Keratinocyte (primary cell): ENCODE measurements around the gene HLA-DQB1. TPM values are rescaled to one million over a fixed set of nuclear protein-coding genes. Genes with fewer than 3 reads are reported as not detected.

ENCODE experiments used
- DNase-seq: peaks from one replicate; pipeline ENCODE4 v3.0.0-alpha.2; 2011; ENCODE audit warnings: low read depth, missing footprints, low spot score
- FAIRE-seq: peaks from 2 replicates; lab custom pipeline; 2011; peaks lifted over from hg19 to GRCh38; lab: Jason Lieb, UNC
- H2AFZ ChIP-seq: 2 replicates; pipeline ENCODE4 v1.6.0; 2012; ENCODE audit warnings: low read length, control low read depth, inconsistent platforms; ENCODE audit not compliant: control insufficient read depth
- H3K27ac ChIP-seq: 2 replicates; pipeline ENCODE4 v1.5.1; 2011; ENCODE audit warnings: low read length; ENCODE audit not compliant: control insufficient read depth, insufficient read depth
- H3K27me3 ChIP-seq: 3 replicates; pipeline ENCODE4 v1.6.0; 2011; ENCODE audit warnings: low read length; ENCODE audit not compliant: control insufficient read depth, insufficient read depth; ENCODE audit errors: extremely low read depth
- H3K36me3 ChIP-seq, 2 experiments: 2 replicates in 1 of 2; 3 replicates in 1 of 2; pipeline ENCODE4 v1.5.1; 2011; ENCODE audit warnings: low read length in 2 of 2, mild to moderate bottlenecking in 1 of 2; ENCODE audit not compliant: control insufficient read depth in 2 of 2, insufficient read depth in 2 of 2; ENCODE audit errors: extremely low read depth in 1 of 2
- H3K4me1 ChIP-seq: 3 replicates; pipeline ENCODE4 v1.5.1; 2011; ENCODE audit warnings: low read length; ENCODE audit not compliant: control insufficient read depth, insufficient read depth; ENCODE audit errors: extremely low read depth
- H3K4me2 ChIP-seq: 3 replicates; pipeline ENCODE4 v1.6.0; 2011; ENCODE audit warnings: low read depth, low read length; ENCODE audit not compliant: control insufficient read depth, insufficient read depth; ENCODE audit errors: extremely low read depth
- H3K4me3 ChIP-seq, 3 experiments: fragments of 200-600 bp in 1 of 3; sonication (generic) in 1 of 3; 2 replicates in 2 of 3; 3 replicates in 1 of 3; pipeline ENCODE4 v1.5.1; 2011 to 2016; ENCODE audit warnings: low read length in 3 of 3, mild to moderate bottlenecking in 3 of 3, control low read depth in 2 of 3, inconsistent platforms in 1 of 3, low read depth in 1 of 3, mixed read lengths in 1 of 3, mixed run types in 1 of 3, moderate library complexity in 1 of 3; ENCODE audit not compliant: control insufficient read depth in 2 of 3, insufficient read depth in 2 of 3; ENCODE audit errors: extremely low read depth in 1 of 3
- H3K79me2 ChIP-seq: 2 replicates; pipeline ENCODE4 v1.6.0; 2012; ENCODE audit warnings: low read length; ENCODE audit not compliant: control insufficient read depth, insufficient read depth
- H3K9ac ChIP-seq: 3 replicates; pipeline ENCODE4 v1.6.0; 2011; ENCODE audit warnings: low read length; ENCODE audit not compliant: control insufficient read depth, insufficient read depth; ENCODE audit errors: extremely low read depth
- H3K9me1 ChIP-seq: 3 replicates; pipeline ENCODE4 v1.6.0; 2011; ENCODE audit warnings: low read length; ENCODE audit not compliant: control insufficient read depth, insufficient read depth; ENCODE audit errors: extremely low read depth
- H3K9me3 ChIP-seq: 2 replicates; pipeline ENCODE4 v1.5.1; 2012; ENCODE audit warnings: low read depth, low read length; ENCODE audit not compliant: control insufficient read depth
- H4K20me1 ChIP-seq: 3 replicates; pipeline ENCODE4 v1.6.0; 2011; ENCODE audit warnings: low read length; ENCODE audit not compliant: control insufficient read depth, insufficient read depth; ENCODE audit errors: extremely low read depth
- EZH2 ChIP-seq: IDR thresholded peaks from one replicate; pipeline ENCODE4 v1.6.1; 2012; ENCODE audit warnings: inconsistent platforms, mild to moderate bottlenecking, low read length, moderate library complexity
- dilution Hi-C: fragments of 300-500 bp; cut with MboI; formaldehyde crosslinking; loops from one replicate; pipeline ENCODE4 v1.7.0; 2020; ENCODE audit warnings: low sequenced_read_pairs; ENCODE audit not compliant: extremely low pct_ligation_motif_present
- polyA plus RNA-seq, 5 experiments: library from polyadenylated mRNA; depleted of rRNA in 3 of 5; stranded (reverse) in 3 of 5; stranded (forward) in 1 of 5; unstranded in 1 of 5; fragments of >200 nt; gene quantifications; 1 replicate in 1 of 5; 2 replicates in 3 of 5; 3 replicates in 1 of 5; pipeline versions ENCODE4 v1.2.1 to v1.2.3, GENCODE V29; 2011 to 2012; ENCODE audit warnings: missing spikeins in 2 of 5, low read depth in 1 of 5, low replicate concordance in 1 of 5
- TF ChIP-seq, protein P1 (sequence below), 3 experiments: IDR thresholded peaks in 1 of 3; conservative IDR thresholded peaks in 1 of 3; optimal IDR thresholded peaks in 1 of 3; 2 replicates in 2 of 3; 3 replicates in 1 of 3; pipeline versions ENCODE3 to v1.5.1; 2011; ENCODE audit warnings: low read length in 3 of 3, mild to moderate bottlenecking in 3 of 3, moderate library complexity in 2 of 3, control low read depth in 1 of 3, inconsistent platforms in 1 of 3; ENCODE audit not compliant: insufficient read depth in 2 of 3; ENCODE audit errors: extremely low read depth in 1 of 3

The HLA-DQB1 gene
- polyA plus RNA-seq, 1 donor (not counting 4 experiments of a cell fraction or from before 2014, with no cell fraction given) = 40.5 TPM

DNA sequence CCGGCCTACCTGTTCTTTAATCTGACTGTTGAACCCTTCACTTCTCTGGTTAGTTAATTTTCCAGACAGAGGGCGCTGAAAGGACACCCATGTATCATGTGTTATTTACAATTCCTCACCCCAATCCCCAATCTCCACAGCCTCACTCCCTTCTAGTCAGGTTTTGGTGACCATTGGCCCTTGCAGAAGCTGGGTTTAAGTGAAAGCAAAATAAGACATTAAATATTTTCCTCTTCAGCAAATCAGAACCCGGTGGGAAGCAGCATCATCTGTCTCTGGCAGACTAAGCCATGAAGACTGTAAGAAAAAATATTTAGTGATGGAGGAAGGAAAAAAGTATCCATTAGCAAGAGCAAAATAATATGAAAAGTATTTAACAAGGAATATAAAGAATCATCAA is 38.6 kb downstream of the HLA-DQB1 start:
- no peak for TF ChIP-seq EZH2
- TF ChIP-seq, protein P1, sequence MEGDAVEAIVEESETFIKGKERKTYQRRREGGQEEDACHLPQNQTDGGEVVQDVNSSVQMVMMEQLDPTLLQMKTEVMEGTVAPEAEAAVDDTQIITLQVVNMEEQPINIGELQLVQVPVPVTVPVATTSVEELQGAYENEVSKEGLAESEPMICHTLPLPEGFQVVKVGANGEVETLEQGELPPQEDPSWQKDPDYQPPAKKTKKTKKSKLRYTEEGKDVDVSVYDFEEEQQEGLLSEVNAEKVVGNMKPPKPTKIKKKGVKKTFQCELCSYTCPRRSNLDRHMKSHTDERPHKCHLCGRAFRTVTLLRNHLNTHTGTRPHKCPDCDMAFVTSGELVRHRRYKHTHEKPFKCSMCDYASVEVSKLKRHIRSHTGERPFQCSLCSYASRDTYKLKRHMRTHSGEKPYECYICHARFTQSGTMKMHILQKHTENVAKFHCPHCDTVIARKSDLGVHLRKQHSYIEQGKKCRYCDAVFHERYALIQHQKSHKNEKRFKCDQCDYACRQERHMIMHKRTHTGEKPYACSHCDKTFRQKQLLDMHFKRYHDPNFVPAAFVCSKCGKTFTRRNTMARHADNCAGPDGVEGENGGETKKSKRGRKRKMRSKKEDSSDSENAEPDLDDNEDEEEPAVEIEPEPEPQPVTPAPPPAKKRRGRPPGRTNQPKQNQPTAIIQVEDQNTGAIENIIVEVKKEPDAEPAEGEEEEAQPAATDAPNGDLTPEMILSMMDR (optimal IDR thresholded peaks at IDR 0.05 in 1 of 3, IDR thresholded peaks at IDR 0.05 in 1 of 3, conservative IDR thresholded peaks at IDR 0.05 in 1 of 3; ENCODE audit: extremely low read depth in 1 of 3, insufficient read depth in 2 of 3, low read length in 3 of 3) = no peak
- Histone ChIP-seq H3K9me1 (no peaks in the 10 kb centered on the region), H3K9me3 (no peaks in the 10 kb centered on the region), H3K4me1 (peaks cover 2% of the 10 kb centered on the region), H3K27ac (no peak overlapping the region), H3K4me3 (no peak overlapping the region), H3K9ac (no peak overlapping the region), H4K20me1 (no peaks in the 10 kb centered on the region), H3K27me3 (no peaks in the 10 kb centered on the region), H2AFZ (no peak overlapping the region), H3K36me3 (no peaks in the 10 kb centered on the region), H3K79me2 (no peaks in the 10 kb centered on the region), H3K4me2 (no peak overlapping the region)
- DNase-seq = no peak
- dilution Hi-C loops = no loop called here
- no peak for FAIRE-seq

GRCh38 chr6:32627249-32627648 is 39.2 kb downstream of the HLA-DQB1 start:
- Histone ChIP-seq H3K9me3 (no peaks in the 10 kb centered on the region), H3K9ac (no peak overlapping the region), H3K9me1 (no peaks in the 10 kb centered on the region), H3K79me2 (no peaks in the 10 kb centered on the region), H3K4me2 (no peak overlapping the region), H3K4me1 (peaks cover 6% of the 10 kb centered on the region), H3K4me3 (no peak overlapping the region), H3K27ac (no peak overlapping the region), H3K27me3 (no peaks in the 10 kb centered on the region), H2AFZ (no peak overlapping the region), H4K20me1 (no peaks in the 10 kb centered on the region), H3K36me3 (no peaks in the 10 kb centered on the region)
- no peak for FAIRE-seq
- no peak for DNase-seq
- no peak for TF ChIP-seq EZH2
- TF ChIP-seq, protein P1 (optimal IDR thresholded peaks at IDR 0.05 in 1 of 3, IDR thresholded peaks at IDR 0.05 in 1 of 3, conservative IDR thresholded peaks at IDR 0.05 in 1 of 3; ENCODE audit: extremely low read depth in 1 of 3, insufficient read depth in 2 of 3, low read length in 3 of 3) = no peak
- dilution Hi-C loops = no loop called here
